H9 (cell line): Measurements from ENCODE around the gene VIPR1. TPM values are rescaled to one million over a fixed set of nuclear protein-coding genes. Genes with fewer than 3 reads are reported as not detected.
A peak's percentile ranks its signal among the peaks of the same experiment; 100 is the strongest.

Experiments
- DNase-seq: peaks from one replicate; pipeline ENCODE4 v3.0.0-alpha.2; 2017
- H2AFZ ChIP-seq: one replicate; pipeline ENCODE4 v1.6.1; 2013; ENCODE audit warnings: mild to moderate bottlenecking, low read length, control low read depth, moderate library complexity
- H2AK5ac ChIP-seq: 2 replicates; pipeline ENCODE4 v1.6.1; 2013; ENCODE audit warnings: low read length, control low read depth, mixed read lengths; ENCODE audit not compliant: insufficient read length
- H2BK120ac ChIP-seq: one replicate; pipeline ENCODE4 v1.6.1; 2013; ENCODE audit warnings: low read depth, mild to moderate bottlenecking, low read length, control low read depth, inconsistent platforms; ENCODE audit not compliant: poor library complexity, severe bottlenecking
- H2BK12ac ChIP-seq: 2 replicates; pipeline ENCODE4 v1.6.1; 2013; ENCODE audit warnings: low read length, control low read depth, mixed read lengths, low read depth; ENCODE audit not compliant: insufficient read length
- H2BK15ac ChIP-seq: 2 replicates; pipeline ENCODE4 v1.6.1; 2013; ENCODE audit warnings: low read depth, low read length, control low read depth
- H2BK20ac ChIP-seq: one replicate; pipeline ENCODE4 v1.6.1; 2013; ENCODE audit warnings: low read depth, mild to moderate bottlenecking, low read length, control low read depth, inconsistent platforms; ENCODE audit not compliant: poor library complexity, severe bottlenecking
- H2BK5ac ChIP-seq: 2 replicates; pipeline ENCODE4 v1.6.1; 2013; ENCODE audit warnings: low read length, control low read depth, mixed read lengths; ENCODE audit not compliant: insufficient read length
- H3K14ac ChIP-seq: 2 replicates; pipeline ENCODE4 v1.6.1; 2013; ENCODE audit warnings: low read length, control low read depth; ENCODE audit not compliant: insufficient read depth
- H3K18ac ChIP-seq: 2 replicates; pipeline ENCODE4 v1.6.1; 2013; ENCODE audit warnings: low read depth, mild to moderate bottlenecking, mixed read lengths, low read length, control low read depth; ENCODE audit not compliant: insufficient read length
- H3K23ac ChIP-seq: 2 replicates; pipeline ENCODE4 v1.6.1; 2013; ENCODE audit warnings: low read length, control low read depth, mixed read lengths, low read depth; ENCODE audit not compliant: insufficient read length
- H3K23me2 ChIP-seq: 2 replicates; pipeline ENCODE4 v1.6.1; 2013; ENCODE audit warnings: low read depth, mild to moderate bottlenecking, mixed read lengths, low read length, control low read depth; ENCODE audit not compliant: insufficient read length, poor library complexity, severe bottlenecking
- H3K27ac ChIP-seq: 2 replicates; pipeline ENCODE4 v1.5.1; 2013; ENCODE audit warnings: low read length, control low read depth, mixed read lengths, low read depth; ENCODE audit not compliant: insufficient read length
- H3K27me3 ChIP-seq: 2 replicates; pipeline ENCODE4 v1.6.1; 2013; ENCODE audit warnings: low read length, control low read depth, inconsistent platforms; ENCODE audit not compliant: insufficient read depth
- H3K4ac ChIP-seq: 2 replicates; pipeline ENCODE4 v1.6.1; 2013; ENCODE audit warnings: low read depth, mild to moderate bottlenecking, control low read depth, inconsistent platforms, low read length, moderate library complexity
- H3K4me1 ChIP-seq: 2 replicates; pipeline ENCODE4 v1.6.1; 2013; ENCODE audit warnings: low read length, control low read depth, inconsistent platforms; ENCODE audit not compliant: insufficient read depth
- H3K4me2 ChIP-seq: 2 replicates; pipeline ENCODE4 v1.6.1; 2013; ENCODE audit warnings: low read length, control low read depth, mixed read lengths; ENCODE audit not compliant: insufficient read length, insufficient read depth
- H3K56ac ChIP-seq: 2 replicates; pipeline ENCODE4 v1.6.1; 2013; ENCODE audit warnings: low read depth, mild to moderate bottlenecking, mixed read lengths, low read length, control low read depth; ENCODE audit not compliant: insufficient read length
- H3K79me1 ChIP-seq: 2 replicates; pipeline ENCODE4 v1.6.1; 2013; ENCODE audit warnings: low read depth, mild to moderate bottlenecking, moderate library complexity, low read length, control low read depth, inconsistent platforms; ENCODE audit not compliant: insufficient read depth, poor library complexity, severe bottlenecking
- H3K79me2 ChIP-seq: 2 replicates; pipeline ENCODE4 v1.6.1; 2013; ENCODE audit warnings: low read length, control low read depth, inconsistent platforms; ENCODE audit not compliant: insufficient read depth
- H3K9ac ChIP-seq: 2 replicates; pipeline ENCODE4 v1.6.1; 2013; ENCODE audit warnings: low read length, control low read depth, mixed read lengths; ENCODE audit not compliant: insufficient read length; ENCODE audit errors: extremely low read depth
- H3K9me3 ChIP-seq: one replicate; pipeline ENCODE4 v1.6.1; 2013; ENCODE audit warnings: low read depth, low read length, inconsistent platforms; ENCODE audit not compliant: control insufficient read depth
- H3T11ph ChIP-seq: one replicate; pipeline ENCODE4 v1.6.1; 2013; ENCODE audit warnings: mild to moderate bottlenecking, low read length, control low read depth, inconsistent platforms
- H4K20me1 ChIP-seq: one replicate; pipeline ENCODE4 v1.6.1; 2013; ENCODE audit not compliant: control insufficient read depth, insufficient read length, insufficient read depth
- H4K5ac ChIP-seq: 2 replicates; pipeline ENCODE4 v1.6.1; 2013; ENCODE audit warnings: low read depth, mild to moderate bottlenecking, mixed read lengths, low read length, control low read depth; ENCODE audit not compliant: insufficient read length
- H4K8ac ChIP-seq: replicated peaks from 2 replicates; pipeline ENCODE4 v1.6.1; 2013; ENCODE audit warnings: low read length, control low read depth, mixed read lengths, low read depth; ENCODE audit not compliant: insufficient read length
- H4K91ac ChIP-seq: 2 replicates; pipeline ENCODE4 v1.6.1; 2013; ENCODE audit warnings: low read depth, mild to moderate bottlenecking, moderate library complexity, mixed read lengths, low read length, control low read depth; ENCODE audit not compliant: insufficient read length
- H3K27ac Mint-ChIP-seq, 3 experiments: 2 replicates in 2 of 3; 3 replicates in 1 of 3; pipeline ENCODE4 v1.8.0; 2020 to 2021; ENCODE audit warnings: mixed read lengths in 3 of 3, mild to moderate bottlenecking in 1 of 3, moderate library complexity in 1 of 3
- H3K27me3 Mint-ChIP-seq: 2 replicates; pipeline ENCODE4 v1.8.0; 2021; ENCODE audit warnings: low read depth, mild to moderate bottlenecking, moderate library complexity, mixed read lengths
- H3K36me3 Mint-ChIP-seq, 3 experiments: 2 replicates in 2 of 3; 3 replicates in 1 of 3; pipeline ENCODE4 v1.8.0; 2020 to 2021; ENCODE audit warnings: low read depth in 3 of 3, mixed read lengths in 3 of 3; ENCODE audit not compliant: insufficient read depth in 1 of 3
- H3K4me1 Mint-ChIP-seq, 2 experiments: 2 replicates each; pipeline ENCODE4 v1.8.0; 2020; ENCODE audit warnings: mixed read lengths in 2 of 2
- H3K4me3 Mint-ChIP-seq, 2 experiments: 2 replicates in 1 of 2; 3 replicates in 1 of 2; pipeline ENCODE4 v1.8.0; 2020 to 2021; ENCODE audit warnings: mild to moderate bottlenecking in 2 of 2, mixed read lengths in 2 of 2, moderate library complexity in 1 of 2
- H3K9me3 Mint-ChIP-seq, 2 experiments: 2 replicates in 1 of 2; 3 replicates in 1 of 2; pipeline ENCODE4 v1.8.0; 2020; ENCODE audit warnings: mild to moderate bottlenecking in 2 of 2, mixed read lengths in 2 of 2, moderate library complexity in 1 of 2
- CTCF ChIP-seq: fragments of 200-600 bp; sonication (generic); conservative IDR thresholded peaks from 3 replicates; pipeline ENCODE4 v1.8.0; 2021; ENCODE audit warnings: antibody characterized with exemption, mild to moderate bottlenecking
- WGBS: extraction: QIAGEN DNeasy Blood & Tissue Kit; methylation state at CpG from one replicate; pipeline ENCODE4 v1.1.7; 2013; ENCODE audit warnings: missing lambda C conversion rate, low lambda C conversion rate, mixed read lengths; ENCODE audit not compliant: insufficient read length; ENCODE audit errors: extremely low coverage; 5-methylcytosine and 5-hydroxymethylcytosine counted together
- total RNA-seq: library from RNA; stranded (reverse); gene quantifications from 2 replicates; pipeline ENCODE4 v1.2.1, GENCODE V29; 2021

VIPR1 gene
- total RNA-seq, 1 experiment from 2014 or later: 6.5 TPM

DNA sequence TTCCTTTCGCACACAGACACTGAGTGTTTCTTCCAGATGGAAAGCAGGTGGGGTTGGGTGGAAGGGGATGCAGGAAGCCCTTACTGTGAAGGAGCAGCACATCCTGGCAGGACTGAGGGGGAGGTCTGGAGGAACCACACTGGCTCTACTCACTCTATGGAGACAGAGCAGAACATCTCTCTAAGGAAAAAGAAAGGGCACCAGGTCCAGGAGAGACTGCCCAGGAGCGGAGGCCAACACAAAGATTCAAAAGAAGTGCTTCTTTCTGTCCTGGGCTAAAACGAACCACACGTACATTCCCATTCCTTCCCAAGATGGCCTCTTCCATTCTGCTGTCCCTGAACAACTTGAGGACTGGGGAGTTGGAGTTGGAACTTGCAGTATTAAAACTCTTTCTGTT is 13.8 kb upstream of the VIPR1 start:
- no peak overlapping the region for H3K18ac ChIP-seq
- TF ChIP-seq CTCF: no peak
- H3T11ph ChIP-seq: no peak overlapping the region
- H3K9ac ChIP-seq: no peak overlapping the region
- no peak overlapping the region for H3K4me3 Mint-ChIP-seq
- peaks cover 3% of the 10 kb centered on the region; the same call in 1 of the 2 replicates for H3K4me1 ChIP-seq
- H2BK12ac ChIP-seq: no peak overlapping the region
- peaks cover 16 to 17% of the 10 kb centered on the region in 2 experiments for H3K4me1 Mint-ChIP-seq
- H4K91ac ChIP-seq: no peak overlapping the region
- H4K5ac ChIP-seq: no peak overlapping the region
- peaks cover 25% of the 10 kb centered on the region for H3K27me3 Mint-ChIP-seq
- H3K23ac ChIP-seq: no peak overlapping the region
- no peak overlapping the region for H2BK20ac ChIP-seq
- no peaks in the 10 kb centered on the region for H4K20me1 ChIP-seq
- H2AK5ac ChIP-seq: no peak overlapping the region
- no peak overlapping the region for H3K14ac ChIP-seq
- H3K36me3 Mint-ChIP-seq: no peaks in the 10 kb centered on the region
- H3K9me3 ChIP-seq: no peaks in the 10 kb centered on the region
- H3K4me2 ChIP-seq: no peak overlapping the region
- no CpG with 5 or more reads among the region's 4 CpGs for WGBS
- H2BK5ac ChIP-seq: no peak overlapping the region
- no peak overlapping the region for H3K27ac ChIP-seq
- H3K23me2 ChIP-seq: no peaks in the 10 kb centered on the region
- no peak overlapping the region for H4K8ac ChIP-seq
- H2AFZ ChIP-seq: no peak overlapping the region
- H3K27ac Mint-ChIP-seq: no peak overlapping the region; a peak in 1 of 7 replicates
- H3K27me3 ChIP-seq: no peaks in the 10 kb centered on the region
- H3K4ac ChIP-seq: no peak overlapping the region
- H3K9me3 Mint-ChIP-seq: no peaks in the 10 kb centered on the region; a peak in 1 of 5 replicates
- no peak overlapping the region for H2BK15ac ChIP-seq
- no peaks in the 10 kb centered on the region for H3K79me2 ChIP-seq
- H3K79me1 ChIP-seq: no peaks in the 10 kb centered on the region
- DNase-seq: peak; percentile 4
- no peak overlapping the region for H2BK120ac ChIP-seq
- H3K56ac ChIP-seq: no peak overlapping the region
